Stomach (tissue), 4 donors: ENCODE measurements around the gene PTPRE.

Experiments
- POLR2A ChIP-seq, 4 donors: fragments of 450-650 bp; IDR thresholded peaks; one replicate each; pipeline ENCODE4 v1.6.1; 2016; ENCODE audit warnings: antibody characterized with exemption in 4 of 4, control low read depth in 2 of 4, mild to moderate bottlenecking in 1 of 4, moderate library complexity in 1 of 4
- POLR2AphosphoS5 ChIP-seq, 3 donors: sonication (generic); formaldehyde crosslinking; IDR thresholded peaks; one replicate each; pipeline ENCODE4 v1.6.1; 2016; ENCODE audit warnings: antibody characterized with exemption in 3 of 3

GRCh38 chr10:127944256-127944655 lies 37.4 kb downstream of the PTPRE start:
- TF ChIP-seq POLR2A (IDR thresholded peaks at IDR 0.05) = no peak
- no peak for TF ChIP-seq POLR2AphosphoS5 (IDR thresholded peaks at IDR 0.05)
